HFFc6 (cell line): ENCODE measurements around the gene NOC4L. TPM values are rescaled to one million over a fixed set of nuclear protein-coding genes. Genes with fewer than 3 reads are reported as not detected.
"Not testable (repeated sequence)": the region's sequence is repeated elsewhere in the genome, so short reads cannot be mapped to it uniquely, and the experiment has no call there.

Experiments used
- DNase-seq: peaks from one replicate; pipeline ENCODE4 v3.0.0-alpha.2; 2018
- H3K27ac Mint-ChIP-seq: 2 replicates; pipeline ENCODE4 v1.8.0; 2020; ENCODE audit warnings: mild to moderate bottlenecking, mixed read lengths
- H3K27me3 Mint-ChIP-seq: 2 replicates; pipeline ENCODE4 v1.8.0; 2021; ENCODE audit warnings: mild to moderate bottlenecking, moderate library complexity, mixed read lengths; ENCODE audit not compliant: insufficient read depth
- H3K36me3 Mint-ChIP-seq: 2 replicates; pipeline ENCODE4 v1.8.0; 2021; ENCODE audit warnings: low read depth, mixed read lengths
- H3K4me1 Mint-ChIP-seq: 2 replicates; pipeline ENCODE4 v1.8.0; 2020; ENCODE audit warnings: low read depth, mixed read lengths
- H3K4me3 Mint-ChIP-seq: 2 replicates; pipeline ENCODE4 v1.8.0; 2020; ENCODE audit warnings: mild to moderate bottlenecking, moderate library complexity, mixed read lengths
- H3K9me3 Mint-ChIP-seq: 2 replicates; pipeline ENCODE4 v1.8.0; 2020; ENCODE audit warnings: mild to moderate bottlenecking, mixed read lengths
- total RNA-seq, 6 experiments: library from RNA; stranded (reverse); fragmentation: NEBNext Ultra II Directional; extraction: Animal tissue kit (Norgen Biotek cat#: 25700); gene quantifications; 2 replicates in 1 of 6; 3 replicates in 5 of 6; pipeline ENCODE4 v1.2.3, GENCODE V29; 2021
- TF ChIP-seq, protein P1 (sequence below): fragments of 200-600 bp; sonication (generic); IDR thresholded peaks from 2 replicates; pipeline ENCODE4 v1.5.0; 2021; ENCODE audit warnings: antibody characterized with exemption, mild to moderate bottlenecking

NOC4L gene
- total RNA-seq, 6 experiments from 2014 or later: 25.8 to 33.5 (median 31.3) TPM

DNA sequence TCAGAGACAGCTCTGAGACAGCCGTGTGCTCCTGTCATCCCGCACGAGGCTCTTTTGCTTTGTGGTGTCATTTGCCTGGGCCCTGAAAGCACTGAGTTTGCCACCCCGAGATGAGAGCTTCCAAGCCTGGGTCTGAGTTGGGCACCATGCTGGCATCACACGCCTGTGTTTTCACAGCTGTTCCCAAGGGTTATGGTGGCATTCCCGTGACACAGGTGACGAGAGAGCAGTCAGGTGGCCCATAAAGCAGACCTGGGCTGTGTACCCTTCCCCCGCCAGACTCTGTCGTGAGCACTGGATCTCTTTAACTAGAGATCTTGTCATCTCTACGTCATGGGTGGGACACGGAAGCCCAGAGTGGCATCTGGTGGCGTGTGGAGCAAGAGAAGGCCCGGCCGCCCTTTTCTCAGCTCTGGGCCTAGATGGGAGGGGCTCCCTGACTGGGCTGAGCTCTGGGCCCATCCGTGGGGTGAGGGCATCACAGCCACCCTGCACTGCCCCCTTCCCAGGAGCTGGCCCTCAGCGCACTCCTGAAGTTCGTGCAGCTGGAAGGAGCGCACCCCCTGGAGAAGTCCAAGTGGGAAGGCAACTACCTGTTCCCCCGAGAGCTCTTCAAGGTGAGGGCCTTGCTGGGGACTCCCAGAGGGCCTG lies 2.6 kb downstream of the NOC4L start:
- TF ChIP-seq, protein P1, sequence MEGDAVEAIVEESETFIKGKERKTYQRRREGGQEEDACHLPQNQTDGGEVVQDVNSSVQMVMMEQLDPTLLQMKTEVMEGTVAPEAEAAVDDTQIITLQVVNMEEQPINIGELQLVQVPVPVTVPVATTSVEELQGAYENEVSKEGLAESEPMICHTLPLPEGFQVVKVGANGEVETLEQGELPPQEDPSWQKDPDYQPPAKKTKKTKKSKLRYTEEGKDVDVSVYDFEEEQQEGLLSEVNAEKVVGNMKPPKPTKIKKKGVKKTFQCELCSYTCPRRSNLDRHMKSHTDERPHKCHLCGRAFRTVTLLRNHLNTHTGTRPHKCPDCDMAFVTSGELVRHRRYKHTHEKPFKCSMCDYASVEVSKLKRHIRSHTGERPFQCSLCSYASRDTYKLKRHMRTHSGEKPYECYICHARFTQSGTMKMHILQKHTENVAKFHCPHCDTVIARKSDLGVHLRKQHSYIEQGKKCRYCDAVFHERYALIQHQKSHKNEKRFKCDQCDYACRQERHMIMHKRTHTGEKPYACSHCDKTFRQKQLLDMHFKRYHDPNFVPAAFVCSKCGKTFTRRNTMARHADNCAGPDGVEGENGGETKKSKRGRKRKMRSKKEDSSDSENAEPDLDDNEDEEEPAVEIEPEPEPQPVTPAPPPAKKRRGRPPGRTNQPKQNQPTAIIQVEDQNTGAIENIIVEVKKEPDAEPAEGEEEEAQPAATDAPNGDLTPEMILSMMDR: no peak
- no peaks in the 10 kb centered on the region for H3K9me3 Mint-ChIP-seq
- H3K36me3 Mint-ChIP-seq: peaks cover 6% of the 10 kb centered on the region; the same call in 1 of the 2 replicates
- H3K27me3 Mint-ChIP-seq: peaks cover 2% of the 10 kb centered on the region
- no peak for DNase-seq
- H3K4me3 Mint-ChIP-seq: no peak overlapping the region
- H3K27ac Mint-ChIP-seq: no peak overlapping the region
- peaks cover 30% of the 10 kb centered on the region for H3K4me1 Mint-ChIP-seq

DNA sequence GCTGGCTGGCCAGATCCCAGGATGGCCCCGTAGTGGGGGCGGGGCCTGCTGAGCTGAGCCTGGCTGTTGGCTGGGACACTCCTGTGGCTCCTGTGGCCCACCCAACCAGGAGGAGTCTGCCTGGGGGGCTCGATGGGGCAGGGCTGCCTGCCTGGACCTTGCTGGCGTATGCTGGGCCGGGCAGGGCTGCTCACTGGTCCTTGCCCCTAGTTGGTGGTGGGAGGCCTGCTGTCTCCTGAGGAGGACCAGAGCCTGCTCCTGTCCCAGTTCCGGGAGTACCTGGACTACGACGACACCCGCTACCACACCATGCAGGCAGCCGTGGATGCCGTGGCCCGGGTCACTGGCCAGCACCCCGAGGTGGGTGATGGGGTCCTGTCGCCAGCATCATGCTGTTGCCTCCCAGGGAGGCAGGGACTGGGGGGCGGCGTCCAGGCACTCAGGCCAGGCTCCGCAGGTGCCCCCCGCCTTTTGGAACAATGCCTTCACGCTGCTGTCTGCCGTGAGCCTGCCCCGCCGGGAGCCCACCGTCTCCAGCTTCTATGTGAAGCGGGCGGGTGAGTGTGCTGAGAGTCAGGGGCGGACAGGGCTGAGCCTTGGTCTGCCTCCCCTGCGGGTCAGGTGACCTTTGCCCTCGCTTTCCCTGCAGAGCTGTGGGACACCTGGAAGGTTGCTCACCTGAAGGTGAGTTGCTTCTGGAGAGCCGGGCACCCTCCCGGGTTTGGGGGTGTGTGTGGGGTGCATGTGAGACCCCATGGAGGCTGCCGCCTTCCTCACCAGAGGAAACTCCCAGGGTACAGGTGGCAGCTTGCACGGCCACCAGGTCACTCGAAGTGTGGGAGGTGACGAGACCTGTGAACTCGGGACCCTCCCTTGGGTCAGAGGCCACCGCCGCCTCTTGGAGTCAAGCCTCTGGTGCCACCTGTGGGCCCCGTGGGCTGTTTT lies 3.4 kb downstream of the NOC4L start:
- TF ChIP-seq, protein P1: no peak
- Mint-ChIP-seq H3K4me3 (no peak overlapping the region), H3K36me3 (peaks cover 6% of the 10 kb centered on the region; the same call in 1 of the 2 replicates), H3K9me3 (no peaks in the 10 kb centered on the region), H3K27ac (no peak overlapping the region), H3K4me1 (peaks cover 25% of the 10 kb centered on the region), H3K27me3 (peaks cover 2% of the 10 kb centered on the region)
- no peak for DNase-seq

DNA sequence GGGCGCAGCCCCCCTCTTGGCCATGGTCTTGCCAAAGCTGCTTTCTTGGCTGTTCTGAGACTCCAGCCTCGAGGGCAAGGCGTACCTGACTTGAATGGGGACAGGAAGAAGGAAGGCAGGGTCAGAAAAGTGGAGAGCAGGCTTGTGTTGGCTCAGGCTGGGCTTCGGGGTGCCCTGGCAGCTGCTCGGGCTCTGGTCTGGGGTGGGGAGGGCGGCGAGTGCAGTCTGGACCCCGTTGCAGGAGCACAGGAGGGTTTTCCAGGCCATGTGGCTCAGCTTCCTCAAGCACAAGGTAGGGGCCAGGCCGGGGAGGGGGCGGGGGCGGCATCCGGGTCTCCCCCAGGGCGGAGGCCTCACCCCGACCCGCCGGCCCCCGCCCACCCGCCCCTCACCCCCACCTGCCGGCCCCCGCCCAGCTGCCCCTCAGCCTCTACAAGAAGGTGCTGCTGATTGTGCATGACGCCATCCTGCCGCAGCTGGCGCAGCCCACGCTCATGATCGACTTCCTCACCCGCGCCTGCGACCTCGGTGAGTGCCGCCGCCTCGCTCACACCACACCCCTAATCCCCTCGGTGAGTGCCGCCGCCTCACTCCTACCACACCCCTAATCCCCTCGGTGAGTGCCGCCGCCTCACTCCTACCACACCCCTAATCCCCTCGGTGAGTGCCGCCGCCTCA lies 4.2 kb downstream of the NOC4L start:
- H3K27me3 Mint-ChIP-seq: peaks cover 2% of the 10 kb centered on the region
- H3K4me1 Mint-ChIP-seq: peaks cover 17% of the 10 kb centered on the region
- no peak for DNase-seq
- H3K4me3 Mint-ChIP-seq: no peak overlapping the region
- no peaks in the 10 kb centered on the region for H3K9me3 Mint-ChIP-seq
- TF ChIP-seq, protein P1: no peak
- peaks cover 6% of the 10 kb centered on the region; the same call in 1 of the 2 replicates for H3K36me3 Mint-ChIP-seq
- H3K27ac Mint-ChIP-seq: no peak overlapping the region

DNA sequence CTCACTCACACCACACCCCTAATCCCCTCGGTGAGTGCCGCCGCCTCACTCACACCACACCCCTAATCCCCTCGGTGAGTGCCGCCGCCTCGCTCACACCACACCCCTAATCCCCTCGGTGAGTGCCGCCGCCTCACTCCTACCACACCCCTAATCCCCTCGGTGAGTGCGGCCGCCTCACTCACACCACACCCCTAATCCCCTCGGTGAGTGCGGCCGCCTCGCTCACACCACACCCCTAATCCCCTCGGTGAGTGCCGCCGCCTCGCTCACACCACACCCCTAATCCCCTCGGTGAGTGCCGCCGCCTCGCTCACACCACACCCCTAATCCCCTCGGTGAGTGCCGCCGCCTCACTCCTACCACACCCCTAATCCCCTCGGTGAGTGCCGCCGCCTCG lies 5.3 kb downstream of the NOC4L start:
- H3K4me3 Mint-ChIP-seq, H3K36me3 Mint-ChIP-seq, H3K9me3 Mint-ChIP-seq, DNase-seq, H3K27ac Mint-ChIP-seq, H3K27me3 Mint-ChIP-seq: not testable (repeated sequence)
- peaks cover 17% of the 10 kb centered on the region for H3K4me1 Mint-ChIP-seq

DNA sequence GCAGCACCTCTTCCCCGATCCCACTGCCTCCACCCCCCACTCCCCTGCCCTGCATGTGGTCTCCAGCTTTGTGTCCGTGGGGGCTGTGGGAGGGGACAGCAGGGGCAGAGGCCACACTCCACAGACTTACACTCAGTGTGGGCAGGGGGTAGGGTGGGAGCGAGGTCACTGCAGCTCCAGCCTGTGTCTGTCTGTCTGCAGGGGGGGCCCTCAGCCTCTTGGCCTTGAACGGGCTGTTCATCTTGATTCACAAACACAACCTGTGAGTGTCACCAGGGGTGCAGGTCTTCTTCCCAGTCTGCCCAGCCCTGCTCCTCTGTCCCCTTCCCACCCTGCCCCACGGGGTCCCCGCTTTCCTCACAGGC lies 6.5 kb downstream of the NOC4L start:
- TF ChIP-seq, protein P1: no peak
- Mint-ChIP-seq H3K4me1 (peaks cover 6% of the 10 kb centered on the region), H3K27ac (no peak overlapping the region), H3K9me3 (no peaks in the 10 kb centered on the region), H3K4me3 (no peak overlapping the region), H3K27me3 (no peaks in the 10 kb centered on the region; the same call in 1 of the 2 replicates), H3K36me3 (peaks cover 6% of the 10 kb centered on the region; the same call in 1 of the 2 replicates)
- no peak for DNase-seq
